Esophagus (tissue), 2 donors: ENCODE data around the gene PURA. TPM values are rescaled to one million over a fixed set of nuclear protein-coding genes. Genes with fewer than 3 reads are reported as not detected.

Experiments used
- H3K27ac ChIP-seq, 2 donors: one replicate each; pipeline ENCODE4 v1.5.1; 2013; ENCODE audit warnings: low read depth in 2 of 2, mild to moderate bottlenecking in 2 of 2, inconsistent platforms in 1 of 2, low read length in 1 of 2, moderate library complexity in 1 of 2
- H3K27me3 ChIP-seq, 2 donors: one replicate each; pipeline ENCODE4 v1.6.1; 2013; ENCODE audit warnings: low read length in 2 of 2, control low read depth in 1 of 2, mild to moderate bottlenecking in 1 of 2; ENCODE audit not compliant: insufficient read depth in 2 of 2, control insufficient read depth in 1 of 2
- H3K36me3 ChIP-seq, 2 donors: one replicate each; pipeline ENCODE4 v1.6.1; 2013; ENCODE audit warnings: low read length in 1 of 2; ENCODE audit not compliant: control insufficient read depth in 2 of 2, insufficient read depth in 2 of 2
- H3K4me1 ChIP-seq, 2 donors: one replicate each; pipeline ENCODE4 v1.6.1; 2013; ENCODE audit warnings: low read length in 1 of 2; ENCODE audit not compliant: control insufficient read depth in 2 of 2, insufficient read depth in 2 of 2
- H3K4me3 ChIP-seq, 2 donors: one replicate each; pipeline ENCODE4 v1.5.1; 2013; ENCODE audit warnings: low read length in 2 of 2, mild to moderate bottlenecking in 2 of 2, low read depth in 1 of 2, moderate library complexity in 1 of 2
- H3K9me3 ChIP-seq, 2 donors: one replicate each; pipeline ENCODE4 v1.6.1; 2013; ENCODE audit warnings: mild to moderate bottlenecking in 2 of 2, low read depth in 1 of 2, low read length in 1 of 2, moderate library complexity in 1 of 2; ENCODE audit not compliant: control insufficient read depth in 2 of 2, insufficient read depth in 1 of 2
- WGBS, 2 donors: extraction: QIAGEN DNeasy Blood & Tissue Kit; methylation state at CpG; one replicate each; pipeline ENCODE4 v1.1.7; 2013; 5-methylcytosine and 5-hydroxymethylcytosine counted together
- polyA plus RNA-seq, 2 donors: library from polyadenylated mRNA; stranded (reverse); fragments of 200-250 nt; gene quantifications; one replicate each; pipeline ENCODE4 v1.2.3, GENCODE V29; 2013
- donor health status: healthy with polysubstance abuse.
- donor health status: Bipolar disorder and iron deficiency.

The PURA gene
- polyA plus RNA-seq, 2 donors: 2.7 to 3.4 TPM

DNA sequence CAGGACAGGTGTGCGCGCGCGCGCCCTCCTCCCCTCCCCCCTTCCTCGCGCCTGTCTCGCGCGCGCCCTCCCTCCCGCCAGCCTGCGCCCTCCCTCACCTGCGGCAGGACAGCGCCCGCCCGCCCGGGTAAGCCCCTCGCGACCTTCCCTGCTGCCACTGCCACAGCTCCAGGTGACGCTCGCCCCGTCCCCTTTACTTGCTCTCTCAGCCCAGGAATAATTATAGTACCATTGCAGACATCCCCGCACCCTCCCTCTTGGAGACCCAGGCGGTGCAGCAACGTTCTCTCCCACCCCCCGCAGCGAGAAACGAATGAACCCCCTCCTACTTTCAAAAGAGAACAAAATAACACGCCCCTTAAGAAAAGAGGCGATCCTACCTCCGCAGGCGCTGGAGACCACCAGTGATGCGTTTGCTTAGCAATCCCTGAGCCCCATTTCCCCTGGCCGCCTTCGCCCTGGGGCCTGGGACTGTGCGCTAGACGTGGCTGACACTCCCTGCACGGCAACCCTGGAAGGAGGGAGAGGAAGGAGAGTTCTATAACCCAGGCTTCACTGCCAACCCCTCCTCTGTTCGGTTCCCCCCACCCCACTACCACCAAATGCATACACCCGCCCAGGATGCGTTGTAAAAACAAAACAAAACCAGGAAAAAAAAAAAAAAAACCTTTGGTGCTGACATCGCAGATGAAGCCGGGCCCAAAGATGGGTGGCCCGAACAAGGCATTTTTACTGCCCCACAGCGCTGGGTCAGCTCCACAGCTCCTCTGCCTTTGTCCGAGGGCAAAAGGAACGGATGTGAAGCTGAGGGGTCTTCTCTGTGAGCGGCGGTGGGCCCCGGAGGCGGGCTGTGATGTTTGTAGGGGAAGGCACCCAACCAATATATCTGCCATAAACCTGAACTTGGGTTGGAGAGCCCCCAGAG is 5.6 kb upstream of the PURA start:
- H3K4me3 ChIP-seq: peak overlapping the region; percentile 76 to 78
- peaks cover 3 to 8% of the 10 kb centered on the region in 2 donors for H3K4me1 ChIP-seq
- WGBS, 2 donors: 5% methylated on average over 34 to 52 of the region's 52 CpGs
- no peaks in the 10 kb centered on the region for H3K27me3 ChIP-seq
- peak overlapping the region; percentile 96 to 97 for H3K27ac ChIP-seq
- no peaks in the 10 kb centered on the region for H3K9me3 ChIP-seq
- no peaks in the 10 kb centered on the region for H3K36me3 ChIP-seq

DNA sequence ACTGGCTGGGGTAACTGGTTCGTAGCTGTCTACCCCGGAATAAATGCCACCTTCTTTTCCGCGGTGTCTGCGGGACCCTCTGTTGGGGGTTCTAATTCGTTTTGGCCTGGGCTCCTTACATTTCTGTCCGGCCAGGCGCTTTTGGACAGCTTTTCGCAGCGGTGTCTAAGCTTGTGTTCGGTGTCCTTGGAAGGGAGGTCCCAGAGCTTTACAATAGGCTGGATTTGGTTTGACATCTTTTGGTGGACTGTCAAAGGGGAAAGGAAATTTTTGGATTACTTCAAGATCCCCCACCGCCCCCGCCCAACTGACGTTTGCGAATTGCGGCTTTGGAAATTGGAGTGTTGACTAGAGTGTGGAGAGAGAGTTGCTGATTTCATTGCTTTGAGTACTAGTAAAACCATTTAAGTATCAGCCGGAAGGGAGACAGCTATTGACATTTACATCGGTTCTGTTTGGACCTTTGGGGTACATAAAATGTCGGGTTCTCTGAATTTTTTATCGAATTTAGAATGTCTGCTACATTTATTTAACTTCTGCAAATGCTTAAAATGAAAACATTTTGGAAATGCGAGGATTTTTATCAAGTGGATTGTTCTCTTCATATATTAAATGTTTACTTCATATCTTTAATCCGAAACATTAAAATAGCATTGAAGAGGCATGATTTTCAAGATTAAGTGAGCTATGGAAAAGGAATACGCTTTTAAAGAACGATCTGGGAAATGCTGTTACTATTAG is 4.7 kb upstream of the PURA start:
- Histone ChIP-seq H3K9me3 (no peaks in the 10 kb centered on the region), H3K27me3 (no peaks in the 10 kb centered on the region), H3K36me3 (no peaks in the 10 kb centered on the region), H3K4me1 (peaks cover 3 to 8% of the 10 kb centered on the region in 2 donors), H3K4me3 (peak overlapping the region; percentile 76 to 78), H3K27ac (peak overlapping the region in 1 of 2 donors; percentile 96)
- 49 to 74% methylated on average over 24 of the region's 24 CpGs for WGBS, 2 donors

- no peaks in the 10 kb centered on the region for H3K9me3 ChIP-seq
- H3K4me3 ChIP-seq: no peak overlapping the region
- WGBS, 2 donors: 91 to 93% methylated on average over 2 of the region's 2 CpGs
- H3K4me1 ChIP-seq: peaks cover 3 to 8% of the 10 kb centered on the region in 2 donors
- H3K27me3 ChIP-seq: no peaks in the 10 kb centered on the region
- H3K27ac ChIP-seq: no peak overlapping the region
- no peaks in the 10 kb centered on the region for H3K36me3 ChIP-seq
Measured at GRCh38 chr5:140109759-140110645, 3.9 kb upstream of the PURA start.

GRCh38 chr5:140110646-140110957 is 3.3 kb upstream of the PURA start:
- no peak overlapping the region for H3K27ac ChIP-seq
- H3K4me1 ChIP-seq: peaks cover 3 to 8% of the 10 kb centered on the region in 2 donors
- 70 to 76% methylated on average over 1 of the region's 1 CpG for WGBS, 2 donors
- no peaks in the 10 kb centered on the region for H3K36me3 ChIP-seq
- H3K4me3 ChIP-seq: no peak overlapping the region
- H3K9me3 ChIP-seq: no peaks in the 10 kb centered on the region
- H3K27me3 ChIP-seq: no peaks in the 10 kb centered on the region

- Histone ChIP-seq H3K27me3 (no peaks in the 10 kb centered on the region), H3K4me3 (no peak overlapping the region), H3K9me3 (no peaks in the 10 kb centered on the region), H3K27ac (no peak overlapping the region), H3K36me3 (no peaks in the 10 kb centered on the region), H3K4me1 (peaks cover 3 to 8% of the 10 kb centered on the region in 2 donors)
- 75 to 79% methylated on average over 18 of the region's 18 CpGs for WGBS, 2 donors
Measured at GRCh38 chr5:140111011-140111858, 2.7 kb upstream of the PURA start.

- peaks cover 3 to 7% of the 10 kb centered on the region in 2 donors for H3K4me1 ChIP-seq
- no peak overlapping the region for H3K4me3 ChIP-seq
- no peak overlapping the region for H3K27ac ChIP-seq
- H3K9me3 ChIP-seq: no peaks in the 10 kb centered on the region
- WGBS, 2 donors: 70 to 77% methylated on average over 8 of the region's 8 CpGs
- H3K27me3 ChIP-seq: no peaks in the 10 kb centered on the region
- H3K36me3 ChIP-seq: no peaks in the 10 kb centered on the region
Measured at GRCh38 chr5:140111859-140112551, 1.9 kb upstream of the PURA start.

- Histone ChIP-seq H3K27me3 (no peaks in the 10 kb centered on the region), H3K27ac (peak overlapping the region in 1 of 2 donors; percentile 7), H3K9me3 (no peaks in the 10 kb centered on the region), H3K4me3 (peak overlapping the region; percentile 86 to 90), H3K4me1 (peaks cover 3 to 4% of the 10 kb centered on the region in 2 donors), H3K36me3 (no peaks in the 10 kb centered on the region)
- WGBS, 2 donors: 29 to 31% methylated on average over 12 to 13 of the region's 13 CpGs
Measured at GRCh38 chr5:140112685-140113179, 1.2 kb upstream of the PURA start.

GRCh38 chr5:140113180-140113698 is 670 bp upstream of the PURA start:
- WGBS, 2 donors: 1 to 2% methylated on average over 18 to 28 of the region's 28 CpGs
- Histone ChIP-seq H3K27me3 (no peaks in the 10 kb centered on the region), H3K36me3 (no peaks in the 10 kb centered on the region), H3K27ac (peak overlapping the region; percentile 88 to 97), H3K9me3 (no peaks in the 10 kb centered on the region), H3K4me1 (peaks cover 3 to 4% of the 10 kb centered on the region in 2 donors), H3K4me3 (peak overlapping the region; percentile 86 to 90)
